ENCODE results near the gene B4GALT7.

GRCh38 chr5:177603631-177604030 lies 3.7 kb downstream of the B4GALT7 start:
- TF ChIP-seq, protein P1, sequence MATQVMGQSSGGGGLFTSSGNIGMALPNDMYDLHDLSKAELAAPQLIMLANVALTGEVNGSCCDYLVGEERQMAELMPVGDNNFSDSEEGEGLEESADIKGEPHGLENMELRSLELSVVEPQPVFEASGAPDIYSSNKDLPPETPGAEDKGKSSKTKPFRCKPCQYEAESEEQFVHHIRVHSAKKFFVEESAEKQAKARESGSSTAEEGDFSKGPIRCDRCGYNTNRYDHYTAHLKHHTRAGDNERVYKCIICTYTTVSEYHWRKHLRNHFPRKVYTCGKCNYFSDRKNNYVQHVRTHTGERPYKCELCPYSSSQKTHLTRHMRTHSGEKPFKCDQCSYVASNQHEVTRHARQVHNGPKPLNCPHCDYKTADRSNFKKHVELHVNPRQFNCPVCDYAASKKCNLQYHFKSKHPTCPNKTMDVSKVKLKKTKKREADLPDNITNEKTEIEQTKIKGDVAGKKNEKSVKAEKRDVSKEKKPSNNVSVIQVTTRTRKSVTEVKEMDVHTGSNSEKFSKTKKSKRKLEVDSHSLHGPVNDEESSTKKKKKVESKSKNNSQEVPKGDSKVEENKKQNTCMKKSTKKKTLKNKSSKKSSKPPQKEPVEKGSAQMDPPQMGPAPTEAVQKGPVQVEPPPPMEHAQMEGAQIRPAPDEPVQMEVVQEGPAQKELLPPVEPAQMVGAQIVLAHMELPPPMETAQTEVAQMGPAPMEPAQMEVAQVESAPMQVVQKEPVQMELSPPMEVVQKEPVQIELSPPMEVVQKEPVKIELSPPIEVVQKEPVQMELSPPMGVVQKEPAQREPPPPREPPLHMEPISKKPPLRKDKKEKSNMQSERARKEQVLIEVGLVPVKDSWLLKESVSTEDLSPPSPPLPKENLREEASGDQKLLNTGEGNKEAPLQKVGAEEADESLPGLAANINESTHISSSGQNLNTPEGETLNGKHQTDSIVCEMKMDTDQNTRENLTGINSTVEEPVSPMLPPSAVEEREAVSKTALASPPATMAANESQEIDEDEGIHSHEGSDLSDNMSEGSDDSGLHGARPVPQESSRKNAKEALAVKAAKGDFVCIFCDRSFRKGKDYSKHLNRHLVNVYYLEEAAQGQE (IDR thresholded peaks at IDR 0.05; ENCODE audit: insufficient read depth in 1 of 2, low read depth in 2 of 2, low read length in 2 of 2) = no peak
- no peak for TF ChIP-seq POLR2AphosphoS5 (IDR thresholded peaks at IDR 0.05; ENCODE audit: low read depth, low read length)
- no peak for TF ChIP-seq TAF1 (IDR thresholded peaks at IDR 0.05; ENCODE audit: borderline replicate concordance, insufficient read depth, low read length)
- no peak for TF ChIP-seq SIN3A (IDR thresholded peaks at IDR 0.05; ENCODE audit: borderline replicate concordance, insufficient read depth, low read length)
